Endodermal cell (in vitro differentiated cells): Measurements from ENCODE around the gene RSRC1. TPM values are rescaled to one million over a fixed set of nuclear protein-coding genes. Genes with fewer than 3 reads are reported as not detected.
"Not testable (repeated sequence)": the region's sequence is repeated elsewhere in the genome, so short reads cannot be mapped to it uniquely, and the experiment has no call there.

Experiments
- DNase-seq: peaks from one replicate; pipeline ENCODE4 v3.0.0-alpha.2; 2017
- H3K27ac ChIP-seq: 2 replicates; pipeline ENCODE4 v1.5.1; 2013; ENCODE audit warnings: mild to moderate bottlenecking, low read depth, low read length, moderate library complexity
- H3K27me3 ChIP-seq: 2 replicates; pipeline ENCODE4 v1.6.1; 2013; ENCODE audit warnings: mild to moderate bottlenecking, low read length, moderate library complexity; ENCODE audit not compliant: insufficient read depth, control insufficient read depth, poor library complexity, severe bottlenecking
- H3K36me3 ChIP-seq: 2 replicates; pipeline ENCODE4 v1.7.0; 2013; ENCODE audit warnings: mild to moderate bottlenecking, low read length, moderate library complexity; ENCODE audit not compliant: control insufficient read depth, insufficient read depth
- H3K4me1 ChIP-seq: one replicate; pipeline ENCODE4 v1.7.0; 2013; ENCODE audit warnings: low read length; ENCODE audit not compliant: control insufficient read depth, insufficient read depth
- H3K4me3 ChIP-seq: 2 replicates; pipeline ENCODE4 v1.5.1; 2013; ENCODE audit warnings: mild to moderate bottlenecking, low read length, moderate library complexity
- H3K9ac ChIP-seq: 2 replicates; pipeline ENCODE4 v1.6.1; 2013; ENCODE audit warnings: mild to moderate bottlenecking, low read length, moderate library complexity; ENCODE audit not compliant: poor library complexity, severe bottlenecking; ENCODE audit errors: extremely low read depth
- H3K9me3 ChIP-seq: 2 replicates; pipeline ENCODE4 v1.6.1; 2013; ENCODE audit warnings: mild to moderate bottlenecking, low read length, moderate library complexity; ENCODE audit not compliant: control insufficient read depth
- H3K27ac Mint-ChIP-seq: 2 replicates; pipeline ENCODE4 v1.8.0; 2020; ENCODE audit warnings: mixed read lengths
- H3K27me3 Mint-ChIP-seq: 2 replicates; pipeline ENCODE4 v1.8.0; 2021; ENCODE audit warnings: mild to moderate bottlenecking, mixed read lengths; ENCODE audit not compliant: insufficient read depth
- H3K36me3 Mint-ChIP-seq: 2 replicates; pipeline ENCODE4 v1.8.0; 2020; ENCODE audit warnings: low read depth, mixed read lengths
- H3K4me1 Mint-ChIP-seq: 2 replicates; pipeline ENCODE4 v1.8.0; 2020; ENCODE audit warnings: mixed read lengths
- H3K4me3 Mint-ChIP-seq: 2 replicates; pipeline ENCODE4 v1.8.0; 2020; ENCODE audit warnings: mild to moderate bottlenecking, moderate library complexity, mixed read lengths
- H3K9me3 Mint-ChIP-seq: 2 replicates; pipeline ENCODE4 v1.8.0; 2020; ENCODE audit warnings: mild to moderate bottlenecking, mixed read lengths
- CTCF ChIP-seq: fragments of 200-600 bp; sonication (generic); conservative IDR thresholded peaks from 2 replicates; pipeline ENCODE4 v1.5.0; 2021; ENCODE audit warnings: antibody characterized with exemption, mild to moderate bottlenecking
- WGBS, 2 experiments: methylation state at CpG; one replicate each; pipeline versions ENCODE4 v1.1.5 to v1.1.7; 2013; ENCODE audit warnings: missing lambda C conversion rate in 2 of 2, mixed read lengths in 1 of 2; ENCODE audit not compliant: insufficient coverage in 1 of 2, insufficient read length in 1 of 2; 5-methylcytosine and 5-hydroxymethylcytosine counted together
- total RNA-seq, 2 donors: library from RNA; stranded (reverse); fragmentation: NEBNext Ultra II Directional in 1 of 2; extraction: Animal tissue kit (Norgen Biotek cat#: 25700) in 1 of 2; gene quantifications; 2 replicates in 1 of 2; 3 replicates in 1 of 2; pipeline ENCODE4 v1.2.1, GENCODE V29; 2021

The RSRC1 gene
- total RNA-seq, 2 donors from 2014 or later, result 45.3 to 52.1 TPM

- peaks cover 19% of the 10 kb centered on the region for H3K9me3 Mint-ChIP-seq
- no peak overlapping the region for H3K4me3 Mint-ChIP-seq
- no peak for DNase-seq
- Histone ChIP-seq H3K27ac (no peak overlapping the region), H3K4me3 (no peak overlapping the region), H3K4me1 (no peaks in the 10 kb centered on the region), H3K27me3 (no peaks in the 10 kb centered on the region), H3K36me3 (no peaks in the 10 kb centered on the region), H3K9me3 (peaks cover 11% of the 10 kb centered on the region), H3K9ac (no peak overlapping the region)
- 87 to 97% methylated on average over 3 to 5 of the region's 5 CpGs for WGBS, 2 experiments
- no peaks in the 10 kb centered on the region for H3K36me3 Mint-ChIP-seq
- TF ChIP-seq CTCF, result no peak
- H3K27me3 Mint-ChIP-seq, result no peaks in the 10 kb centered on the region
- no peak overlapping the region for H3K27ac Mint-ChIP-seq
- no peaks in the 10 kb centered on the region for H3K4me1 Mint-ChIP-seq
Observed at GRCh38 chr3:158506456-158506855, 396.6 kb downstream of the RSRC1 start.

- H3K27me3 Mint-ChIP-seq, result no peaks in the 10 kb centered on the region
- no peaks in the 10 kb centered on the region for H3K4me1 ChIP-seq
- H3K27ac ChIP-seq, result no peak overlapping the region
- WGBS, 2 experiments, result 83 to 92% methylated on average over 5 to 7 of the region's 7 CpGs
- TF ChIP-seq CTCF, result no peak
- H3K4me3 ChIP-seq, result no peak overlapping the region
- DNase-seq, result no peak
- no peak overlapping the region for H3K27ac Mint-ChIP-seq
- no peaks in the 10 kb centered on the region for H3K36me3 Mint-ChIP-seq
- H3K36me3 ChIP-seq, result no peaks in the 10 kb centered on the region
- H3K9me3 ChIP-seq, result no peaks in the 10 kb centered on the region
- H3K4me3 Mint-ChIP-seq, result no peak overlapping the region
- H3K9ac ChIP-seq, result no peak overlapping the region
- peaks cover 12% of the 10 kb centered on the region for H3K9me3 Mint-ChIP-seq
- no peaks in the 10 kb centered on the region for H3K27me3 ChIP-seq
- H3K4me1 Mint-ChIP-seq, result no peaks in the 10 kb centered on the region
Observed at GRCh38 chr3:158508481-158508880, 398.6 kb downstream of the RSRC1 start.

- H3K4me1 Mint-ChIP-seq, result no peaks in the 10 kb centered on the region
- Histone ChIP-seq H3K4me1 (no peaks in the 10 kb centered on the region), H3K9me3 (no peaks in the 10 kb centered on the region), H3K27ac (no peak overlapping the region), H3K4me3 (no peak overlapping the region), H3K36me3 (no peaks in the 10 kb centered on the region), H3K27me3 (no peaks in the 10 kb centered on the region), H3K9ac (no peak overlapping the region)
- H3K36me3 Mint-ChIP-seq, result no peaks in the 10 kb centered on the region
- DNase-seq, result no peak
- WGBS, 2 experiments, result 100% methylated on average over 1 of the region's 1 CpG; no CpG with 5 or more reads in 1 of the 2 experiments
- no peaks in the 10 kb centered on the region for H3K27me3 Mint-ChIP-seq
- no peak overlapping the region for H3K4me3 Mint-ChIP-seq
- TF ChIP-seq CTCF, result no peak
- no peak overlapping the region for H3K27ac Mint-ChIP-seq
- peaks cover 24% of the 10 kb centered on the region for H3K9me3 Mint-ChIP-seq
Observed at GRCh38 chr3:158509891-158510290, 400.0 kb downstream of the RSRC1 start.

GRCh38 chr3:158516729-158517128, 406.8 kb downstream of the RSRC1 start:
- not testable (repeated sequence) for H3K4me3 Mint-ChIP-seq, H3K4me3 ChIP-seq, H3K36me3 Mint-ChIP-seq, DNase-seq, H3K4me1 ChIP-seq, H3K4me1 Mint-ChIP-seq, H3K27me3 Mint-ChIP-seq, H3K9me3 ChIP-seq, H3K36me3 ChIP-seq, H3K27ac ChIP-seq, H3K9ac ChIP-seq, H3K27me3 ChIP-seq, H3K27ac Mint-ChIP-seq
- peaks cover 36% of the 10 kb centered on the region for H3K9me3 Mint-ChIP-seq
- WGBS, 2 experiments, result 93 to 96% methylated on average over 10 to 21 of the region's 22 CpGs
